GM21367 (cell line): ENCODE data around the gene PRSS56.
A peak's percentile ranks its signal among the peaks of the same experiment; 100 is the strongest.

Experiments used
- ATAC-seq: cut with Tn5 transposase; IDR thresholded peaks from one replicate; pipeline ENCODE4 v1.9.1; 2021; ENCODE audit not compliant: unreplicated experiment

Gene PRSS56

GRCh38 chr2:232540441-232541041 lies 20.4 kb downstream of the PRSS56 start:
- no peak for ATAC-seq

GRCh38 chr2:232541195-232541960 lies 21.2 kb downstream of the PRSS56 start:
- no peak for ATAC-seq

DNA sequence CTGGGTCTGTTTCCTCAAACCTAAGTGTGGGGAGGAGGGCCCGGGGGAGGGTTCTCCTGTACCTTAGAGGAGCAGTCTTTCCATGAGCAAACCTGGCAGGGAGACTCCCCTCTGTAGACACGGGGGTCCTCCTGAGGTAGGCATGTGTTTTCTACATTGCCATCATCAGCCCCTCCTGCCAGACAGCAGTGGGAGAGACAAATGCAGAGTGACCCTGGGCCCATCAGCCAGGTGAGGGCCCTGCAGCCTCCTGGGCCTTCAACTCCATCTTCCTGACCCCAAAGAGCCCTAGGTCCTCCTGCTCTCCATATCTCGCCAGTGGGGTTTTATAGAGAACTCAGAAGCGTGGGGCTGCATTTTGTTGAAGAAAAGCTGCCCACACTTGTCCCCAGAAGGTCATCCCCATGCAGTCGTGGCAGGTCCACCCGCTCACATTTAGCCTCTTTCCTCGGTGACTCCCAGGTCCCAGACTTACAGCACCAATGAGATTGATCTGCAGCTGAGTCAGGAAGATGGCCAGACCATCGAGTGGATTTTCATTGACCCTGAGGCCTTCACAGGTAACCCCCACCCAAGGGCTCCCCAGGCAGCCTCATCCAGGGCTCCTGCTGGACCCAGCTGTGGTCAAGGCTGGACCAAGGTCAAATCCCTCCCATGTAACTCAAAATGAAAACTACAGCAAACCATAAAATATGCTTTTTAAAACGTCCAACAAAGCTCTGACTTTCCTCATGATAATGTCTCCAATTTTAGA lies 21.9 kb downstream of the PRSS56 start:
- no peak for ATAC-seq

DNA sequence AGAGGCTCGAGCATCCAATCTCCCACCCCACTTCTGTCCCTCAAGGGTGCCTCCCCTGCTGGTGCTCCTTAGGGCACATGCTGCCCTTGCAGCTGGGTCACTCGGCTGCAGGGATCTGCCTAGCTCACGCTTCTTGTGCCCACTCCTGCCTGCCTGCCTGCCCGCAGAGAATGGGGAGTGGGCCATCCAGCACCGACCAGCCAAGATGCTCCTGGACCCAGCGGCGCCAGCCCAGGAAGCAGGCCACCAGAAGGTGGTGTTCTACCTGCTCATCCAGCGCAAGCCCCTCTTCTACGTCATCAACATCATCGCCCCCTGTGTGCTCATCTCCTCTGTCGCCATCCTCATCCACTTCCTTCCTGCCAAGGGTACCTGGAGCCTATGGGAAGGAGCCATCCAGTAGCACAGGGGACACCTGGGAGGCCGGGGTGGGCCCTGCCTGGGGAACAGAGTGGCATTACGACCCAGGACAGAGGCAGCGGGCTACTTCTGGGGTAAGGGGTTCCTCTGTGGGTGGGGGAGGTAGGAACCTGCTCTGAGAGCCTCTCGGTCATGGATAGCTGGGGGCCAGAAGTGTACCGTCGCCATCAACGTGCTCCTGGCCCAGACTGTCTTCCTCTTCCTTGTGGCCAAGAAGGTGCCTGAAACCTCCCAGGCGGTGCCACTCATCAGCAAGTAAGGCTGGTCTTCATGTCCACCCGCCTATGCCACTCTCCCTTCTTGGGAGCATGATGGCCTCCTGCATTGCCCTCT lies 22.7 kb downstream of the PRSS56 start:
- no peak for ATAC-seq

GRCh38 chr2:232543491-232543890 lies 23.3 kb downstream of the PRSS56 start:
- no peak for ATAC-seq

DNA sequence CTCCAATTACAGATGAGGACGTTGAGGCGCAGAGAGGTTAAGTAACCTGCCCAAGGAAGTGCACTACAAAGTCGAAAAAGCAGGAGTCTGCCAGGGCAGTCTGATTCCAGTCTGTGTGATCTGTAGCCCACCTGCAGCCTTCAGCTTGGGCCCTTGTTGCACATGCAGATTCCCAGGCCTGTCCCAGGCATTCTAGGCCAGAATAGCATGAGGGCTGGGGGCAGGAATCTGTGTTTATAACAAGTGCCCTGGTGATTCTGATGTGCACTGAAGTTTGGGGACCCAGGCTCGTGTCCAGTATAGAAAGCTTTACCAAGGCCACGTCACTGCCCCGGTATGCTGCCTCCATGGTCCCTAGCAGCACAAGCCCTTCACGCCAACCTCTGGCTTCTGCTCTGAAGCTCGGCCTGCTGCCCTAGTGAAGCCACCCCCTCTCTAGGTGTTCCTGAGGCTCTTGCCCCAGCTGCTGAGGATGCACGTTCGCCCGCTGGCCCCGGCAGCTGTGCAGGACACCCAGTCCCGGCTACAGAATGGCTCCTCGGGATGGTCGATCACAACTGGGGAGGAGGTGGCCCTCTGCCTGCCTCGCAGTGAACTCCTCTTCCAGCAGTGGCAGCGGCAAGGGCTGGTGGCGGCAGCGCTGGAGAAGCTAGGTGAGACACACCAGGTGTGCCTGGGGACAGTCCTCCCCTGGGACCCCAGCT lies 23.9 kb downstream of the PRSS56 start:
- no peak for ATAC-seq

- ATAC-seq: no peak
These were observed 24.5 kb downstream of the PRSS56 start for GRCh38 chr2:232544674-232545073.

GRCh38 chr2:232545511-232546375 lies 25.6 kb downstream of the PRSS56 start:
- ATAC-seq: no peak

GRCh38 chr2:232547991-232548390 lies 27.8 kb downstream of the PRSS56 start:
- ATAC-seq: no peak

- no peak for ATAC-seq
These were observed 29.6 kb downstream of the PRSS56 start for GRCh38 chr2:232549655-232550353.

DNA sequence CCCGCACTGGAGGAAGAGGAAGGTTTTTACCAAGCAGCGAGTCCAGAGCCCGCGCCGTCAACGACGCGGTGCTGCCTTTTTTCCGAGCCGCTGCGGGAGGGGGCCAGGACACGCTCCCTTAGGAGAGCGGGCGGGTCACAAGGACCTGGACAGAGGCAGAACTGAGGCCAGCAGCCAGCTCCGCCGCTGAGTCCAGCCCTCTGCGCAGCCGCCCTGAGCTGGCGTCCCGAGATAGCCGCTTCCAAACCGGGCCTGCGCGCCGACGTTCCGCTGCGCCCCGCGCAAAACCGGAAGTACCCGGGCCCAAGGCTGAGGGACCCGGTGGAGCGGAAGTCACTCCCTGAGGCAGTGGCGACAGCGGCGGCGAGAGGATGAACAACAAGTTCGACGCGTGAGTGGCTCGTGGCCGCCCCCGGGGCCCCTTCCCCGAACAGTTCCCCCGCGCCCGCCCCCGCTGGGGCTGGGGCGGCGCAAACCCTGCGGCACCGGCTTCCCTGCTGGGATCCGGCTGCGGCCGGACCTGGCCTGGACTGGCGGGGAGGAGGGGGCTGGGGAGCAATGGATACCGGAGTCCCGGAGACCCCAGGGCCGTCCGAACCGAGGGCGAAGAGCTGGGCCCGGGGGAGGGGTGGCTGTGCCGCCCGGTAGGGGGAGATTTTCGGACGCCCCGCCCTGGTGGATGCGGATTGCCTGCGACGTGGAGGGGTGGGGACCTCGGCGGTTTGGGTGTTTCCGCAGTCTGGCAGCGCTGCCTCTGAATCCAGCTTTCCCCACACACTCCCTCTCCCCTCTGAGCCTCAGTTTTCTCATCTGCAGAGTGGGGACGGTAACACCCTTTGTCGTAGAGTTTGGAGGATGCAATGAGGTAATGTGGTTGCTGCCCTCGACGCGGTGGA lies 30.4 kb downstream of the PRSS56 start, which contains the start of the genes EIF4E2 and TIGD1:
TSS of gene EIF4E2 (plus strand) at position 336 of the 896 bp plus-strand sequence. CDS start at position 372, 36 bp downstream.
TSS of gene TIGD1 (minus strand) at position 204 of the 896 bp plus-strand sequence. CDS start 675 bp downstream, outside the sequence.
- peak; percentile 88 for ATAC-seq

GRCh38 chr2:232551250-232551638 lies 31.1 kb downstream of the PRSS56 start:
- no peak for ATAC-seq

DNA sequence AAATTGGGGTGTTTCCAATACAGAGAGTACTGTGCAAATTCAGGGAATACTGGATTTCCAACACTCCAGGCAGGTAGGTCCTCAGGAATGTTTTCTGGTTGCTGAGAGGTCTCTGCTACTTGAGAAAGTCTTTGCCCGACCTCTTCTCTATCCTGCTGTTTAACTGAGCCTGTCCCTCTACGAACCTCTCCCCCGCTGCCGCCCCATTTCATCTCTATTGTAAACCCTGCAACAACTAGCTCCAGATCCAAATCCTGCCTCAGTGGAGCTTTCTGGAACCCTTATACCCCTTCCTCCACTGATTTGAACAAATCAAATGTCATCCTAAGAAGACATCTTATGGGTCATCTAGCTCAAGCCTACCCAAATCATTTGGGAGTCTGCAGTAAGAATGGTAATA lies 31.6 kb downstream of the PRSS56 start:
- no peak for ATAC-seq

DNA sequence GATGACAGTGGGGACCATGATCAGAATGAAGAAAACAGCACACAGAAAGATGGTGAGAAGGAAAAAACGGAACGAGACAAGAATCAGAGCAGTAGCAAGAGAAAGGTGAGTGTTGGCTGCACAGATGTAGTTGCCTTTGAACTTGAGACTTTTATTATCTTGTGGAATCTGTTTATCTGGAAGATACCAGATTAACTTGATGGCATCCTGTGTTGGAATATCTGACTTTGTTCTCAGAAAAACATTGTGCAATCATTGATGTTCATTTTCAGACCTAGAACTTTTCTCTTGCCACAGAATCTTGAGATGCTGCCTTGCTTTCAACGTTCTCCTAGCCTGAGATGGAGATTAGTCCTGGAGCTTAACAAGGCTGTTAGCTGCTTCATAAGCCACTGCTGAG lies 36.2 kb downstream of the PRSS56 start:
- no peak for ATAC-seq

DNA sequence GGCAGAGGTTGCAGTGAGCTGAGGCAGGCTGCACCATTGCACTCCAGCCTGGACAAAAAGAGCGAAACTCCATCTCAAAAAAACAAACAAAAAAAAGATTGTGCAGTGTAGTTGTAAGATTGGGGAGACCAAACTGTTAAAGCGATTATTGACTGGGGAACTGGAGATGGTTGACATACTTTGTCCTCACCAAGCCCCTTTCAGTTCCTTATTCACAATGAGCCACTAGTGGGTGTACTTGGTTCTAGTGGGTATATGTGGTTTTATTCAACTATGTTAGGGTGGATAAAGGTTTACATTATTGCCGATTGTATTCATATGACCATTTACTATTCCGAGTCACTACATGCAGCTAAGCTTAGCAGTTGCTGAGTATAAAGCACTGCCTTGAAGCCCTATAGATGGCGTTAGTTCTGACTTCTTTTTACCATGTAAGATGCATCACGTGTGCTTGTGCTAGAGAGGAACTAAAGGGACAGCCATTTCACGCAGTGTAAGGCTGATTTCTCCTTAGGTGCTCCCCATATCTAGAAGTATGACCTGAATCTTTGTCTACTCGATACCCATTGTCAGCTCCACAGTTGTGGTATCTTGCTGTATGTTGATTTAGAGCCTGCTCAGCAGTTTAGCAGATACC lies 42.4 kb downstream of the PRSS56 start:
- no peak for ATAC-seq

GRCh38 chr2:232563580-232563979 lies 43.4 kb downstream of the PRSS56 start:
- ATAC-seq: no peak

DNA sequence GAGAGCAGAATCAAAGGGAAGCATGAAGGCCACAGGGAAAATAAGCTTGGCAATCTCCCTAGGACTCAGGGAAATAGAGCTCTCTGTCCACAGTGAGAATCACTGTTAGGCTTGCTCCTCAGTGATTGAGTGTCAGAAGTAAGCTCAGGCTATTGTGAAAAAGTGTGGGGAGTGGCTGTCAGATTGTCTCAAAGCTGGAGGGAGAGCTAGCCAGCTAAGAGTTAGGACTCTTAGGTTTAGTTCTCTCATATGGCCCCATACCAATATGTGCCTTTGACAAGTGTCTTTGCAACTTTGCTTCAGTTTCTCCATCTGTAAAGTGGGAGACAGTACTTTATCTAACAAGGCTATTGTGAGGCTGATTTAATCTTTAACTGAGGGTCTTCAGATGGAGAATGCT lies 47.5 kb downstream of the PRSS56 start:
- no peak for ATAC-seq
